ENCODE results near the gene MRTFA.
A peak's percentile ranks its signal among the peaks of the same experiment; 100 is the strongest.
"Not testable (repeated sequence)": the region's sequence is repeated elsewhere in the genome, so short reads cannot be mapped to it uniquely, and the experiment has no call there.

Gene MRTFA

DNA sequence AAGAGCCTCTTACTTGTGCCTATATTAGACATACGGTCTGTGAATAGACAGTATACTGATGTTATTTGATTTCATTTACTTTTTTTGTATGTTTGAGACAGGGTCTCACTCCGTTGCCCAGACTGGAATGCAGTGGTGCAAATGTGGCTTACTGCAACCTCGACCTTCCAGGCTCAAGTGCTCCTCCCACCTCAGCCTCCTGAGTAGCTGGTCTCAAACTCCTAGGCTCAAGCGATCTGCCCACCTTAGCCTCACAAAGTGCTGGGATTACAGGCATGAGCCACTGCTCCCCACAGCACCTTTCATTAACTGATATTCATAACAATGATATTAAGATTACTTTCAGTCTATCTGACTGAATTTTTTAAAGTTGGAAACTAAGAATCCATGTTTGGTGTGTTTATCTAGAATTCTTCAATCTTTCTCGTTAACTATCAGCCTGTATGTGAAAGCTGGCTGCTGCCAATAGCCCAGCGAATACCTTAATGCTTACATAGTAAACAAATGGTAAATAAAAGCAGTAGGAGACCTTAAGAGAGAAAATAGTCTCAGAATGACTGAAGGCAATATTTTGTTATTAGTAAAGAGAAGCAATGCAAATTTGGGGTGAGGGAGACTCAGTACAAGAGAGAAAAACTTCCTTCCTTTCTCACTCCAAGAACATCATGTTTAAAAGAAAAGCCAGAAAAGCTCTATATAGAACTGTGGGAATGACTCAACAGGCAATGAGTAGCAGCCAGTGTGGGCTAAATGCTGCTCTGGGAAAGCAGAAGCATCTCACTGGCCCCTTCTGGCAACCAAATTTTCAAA is 101.9 kb downstream of the MRTFA start:
- Histone ChIP-seq H3K4me1 (ENCODE audit: control insufficient read depth, insufficient read depth, low read length, unreplicated experiment) (peaks cover 41% of the 10 kb centered on the region), H3K27me3 (ENCODE audit: insufficient read depth, low read length) (no peaks in the 10 kb centered on the region), H3K4me3 (ENCODE audit: low read depth, low read length) (peak overlapping the region; percentile 72), H3K27ac (ENCODE audit: low read depth, low read length) (peak overlapping the region; percentile 80), H2AFZ (ENCODE audit: low read length, unreplicated experiment) (no peak overlapping the region), H3K79me2 (ENCODE audit: control insufficient read depth, insufficient read depth, low read length, unreplicated experiment) (peaks cover 33% of the 10 kb centered on the region), H3K36me3 (ENCODE audit: insufficient read depth, low read length) (no peaks in the 10 kb centered on the region)

DNA sequence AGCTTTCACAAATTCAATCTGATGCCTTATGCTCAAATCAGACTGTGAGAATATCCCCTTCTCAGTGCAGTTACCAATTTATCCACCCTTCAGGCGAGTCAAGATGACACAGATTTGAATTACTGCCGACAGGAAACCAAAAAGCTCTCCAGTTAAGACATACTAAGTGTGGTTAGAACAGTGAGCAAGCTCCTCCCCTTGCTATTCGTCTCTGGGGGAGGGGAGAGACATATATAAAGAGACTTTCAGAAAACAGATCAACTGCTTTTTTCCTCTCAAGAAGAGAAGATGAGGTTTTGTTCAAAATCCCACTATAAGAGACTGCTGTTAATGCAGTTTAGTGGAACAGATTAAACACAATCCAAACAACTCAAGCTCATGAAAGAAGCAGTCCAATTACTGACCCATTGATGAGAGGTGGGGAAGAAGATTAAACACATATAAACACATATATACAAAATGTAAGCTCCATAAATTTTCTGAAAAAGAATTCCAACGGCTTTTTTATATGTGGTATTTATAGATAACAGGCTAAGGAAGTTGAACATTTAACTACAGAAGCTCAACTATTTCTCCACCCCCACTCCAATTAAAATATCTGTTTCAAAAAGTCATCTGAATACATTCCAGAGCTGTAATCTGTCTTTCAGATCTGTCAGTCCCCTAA is 102.7 kb downstream of the MRTFA start:
- H3K27me3 ChIP-seq (ENCODE audit: insufficient read depth, low read length), result no peaks in the 10 kb centered on the region
- peak overlapping the region; percentile 72 for H3K4me3 ChIP-seq (ENCODE audit: low read depth, low read length)
- no peaks in the 10 kb centered on the region for H3K36me3 ChIP-seq (ENCODE audit: insufficient read depth, low read length)
- H3K27ac ChIP-seq (ENCODE audit: low read depth, low read length), result peak overlapping the region; percentile 80
- no peak overlapping the region for H2AFZ ChIP-seq (ENCODE audit: low read length, unreplicated experiment)
- H3K4me1 ChIP-seq (ENCODE audit: control insufficient read depth, insufficient read depth, low read length, unreplicated experiment), result peaks cover 41% of the 10 kb centered on the region
- peaks cover 35% of the 10 kb centered on the region for H3K79me2 ChIP-seq (ENCODE audit: control insufficient read depth, insufficient read depth, low read length, unreplicated experiment)

DNA sequence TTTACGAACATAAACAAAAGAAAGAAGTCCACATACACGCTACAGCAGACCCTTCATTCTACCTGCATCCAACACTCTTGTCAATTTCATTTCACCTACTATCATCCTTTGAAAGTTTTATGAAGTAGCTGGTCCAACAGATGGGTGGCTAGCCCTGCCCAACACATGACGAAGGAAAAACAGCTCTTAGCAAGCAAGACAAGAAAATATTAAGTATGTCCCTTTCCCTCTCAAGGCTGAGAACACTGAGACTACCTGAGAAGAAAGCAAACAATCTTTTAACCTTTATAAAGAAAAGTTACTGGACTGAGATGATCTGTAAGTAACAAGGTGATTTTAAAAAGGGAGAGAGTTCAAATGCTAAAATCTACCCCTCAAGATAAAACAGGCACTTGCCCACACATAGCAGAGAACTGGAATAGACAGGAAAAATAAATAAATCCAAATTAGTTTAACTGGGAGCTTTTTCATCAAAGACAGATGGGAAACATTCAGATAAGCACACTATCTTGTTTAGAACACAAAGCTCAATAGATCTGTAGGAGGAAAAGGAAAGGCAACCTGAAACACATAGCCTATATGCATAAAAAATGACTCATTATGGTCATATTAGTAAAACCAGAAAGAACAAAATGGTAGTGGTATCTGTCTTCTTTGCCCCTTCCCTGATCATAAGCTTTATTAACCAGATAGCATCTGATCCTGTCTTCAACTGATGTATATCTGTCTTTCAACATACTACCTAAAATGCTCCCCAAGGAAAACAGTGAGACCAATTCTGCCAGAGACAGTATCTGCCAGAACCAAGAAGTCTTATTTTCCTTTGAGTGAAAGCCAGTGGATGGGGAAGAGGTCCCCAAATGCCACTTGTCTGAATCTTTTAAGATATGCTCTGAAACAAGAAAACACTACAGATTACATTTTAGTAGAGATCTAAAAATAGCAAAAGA is 104.3 kb downstream of the MRTFA start:
- H3K36me3 ChIP-seq (ENCODE audit: insufficient read depth, low read length), result no peaks in the 10 kb centered on the region
- peak overlapping the region; percentile 72 for H3K4me3 ChIP-seq (ENCODE audit: low read depth, low read length)
- H3K27ac ChIP-seq (ENCODE audit: low read depth, low read length), result peak overlapping the region; percentile 80; the same call in 1 of the 2 replicates
- H2AFZ ChIP-seq (ENCODE audit: low read length, unreplicated experiment), result no peak overlapping the region
- peaks cover 35% of the 10 kb centered on the region for H3K79me2 ChIP-seq (ENCODE audit: control insufficient read depth, insufficient read depth, low read length, unreplicated experiment)
- peaks cover 49% of the 10 kb centered on the region for H3K4me1 ChIP-seq (ENCODE audit: control insufficient read depth, insufficient read depth, low read length, unreplicated experiment)
- H3K27me3 ChIP-seq (ENCODE audit: insufficient read depth, low read length), result no peaks in the 10 kb centered on the region

DNA sequence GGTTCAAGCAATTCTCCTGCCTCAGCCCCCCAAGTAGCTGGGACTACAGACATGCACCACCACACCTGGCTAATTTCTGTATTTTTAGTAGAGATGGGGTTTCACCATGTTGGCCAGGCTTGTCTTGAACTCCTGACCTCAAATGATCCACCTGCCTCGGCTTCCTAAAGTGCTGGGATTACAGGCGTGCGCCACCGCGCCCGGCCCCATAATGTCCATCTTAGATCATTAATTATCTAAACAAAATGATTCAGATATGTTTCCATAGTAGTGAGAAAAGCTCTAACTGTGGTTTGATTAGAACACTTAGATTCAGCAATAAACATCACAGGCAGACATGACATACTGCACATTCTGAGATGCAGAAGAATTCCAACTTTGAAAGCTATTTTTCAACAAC is 106.1 kb downstream of the MRTFA start:
- peaks cover 46% of the 10 kb centered on the region for H3K4me1 ChIP-seq (ENCODE audit: control insufficient read depth, insufficient read depth, low read length, unreplicated experiment)
- not testable (repeated sequence) for H3K27ac ChIP-seq (ENCODE audit: low read depth, low read length)

DNA sequence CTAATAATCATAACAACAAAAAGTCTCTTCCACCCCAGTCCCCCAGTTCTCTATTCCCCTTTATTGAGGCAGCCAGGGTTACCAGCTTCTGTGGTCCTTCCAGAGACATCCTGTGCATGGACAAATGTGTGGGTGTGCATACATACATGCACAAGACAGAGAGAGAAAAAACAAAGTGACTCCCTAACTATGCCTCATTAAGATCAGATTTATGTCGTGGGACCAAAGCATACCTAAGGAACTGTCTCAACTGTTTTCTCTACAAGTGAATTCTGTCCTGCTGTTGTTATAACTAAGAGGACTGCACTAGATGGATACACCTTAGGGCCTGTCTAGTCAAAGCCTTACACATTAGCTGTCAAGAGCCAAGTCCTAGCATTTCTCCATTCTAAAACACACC is 106.7 kb downstream of the MRTFA start:
- H2AFZ ChIP-seq (ENCODE audit: low read length, unreplicated experiment), result no peak overlapping the region

More for the DNA sequence above, 106.1 kb downstream of the MRTFA start:
- H3K4me3 ChIP-seq (ENCODE audit: low read depth, low read length); H2AFZ ChIP-seq (ENCODE audit: low read length, unreplicated experiment); H3K27me3 ChIP-seq (ENCODE audit: insufficient read depth, low read length); H3K36me3 ChIP-seq (ENCODE audit: insufficient read depth, low read length): not testable (repeated sequence)
- peaks cover 43% of the 10 kb centered on the region for H3K79me2 ChIP-seq (ENCODE audit: control insufficient read depth, insufficient read depth, low read length, unreplicated experiment)

DNA sequence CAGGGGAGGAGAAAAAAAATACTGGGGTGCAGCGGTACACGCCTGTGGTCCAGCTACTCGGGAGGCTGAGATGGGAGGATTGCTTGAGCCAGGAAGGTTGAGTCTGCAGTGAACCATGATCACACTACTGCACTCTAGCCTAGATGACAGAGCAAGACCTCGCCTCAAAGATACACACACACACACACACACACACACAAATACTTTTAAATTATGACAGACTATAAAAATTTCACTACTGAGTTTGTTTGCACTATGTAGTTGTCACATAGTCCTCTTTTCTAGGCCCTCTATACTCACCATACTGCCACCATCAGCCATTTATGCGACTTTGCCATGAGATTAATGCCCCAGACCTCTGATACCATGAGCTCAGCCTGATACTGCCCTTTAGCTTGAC is 109.6 kb downstream of the MRTFA start:
- peaks cover 24% of the 10 kb centered on the region for H3K79me2 ChIP-seq (ENCODE audit: control insufficient read depth, insufficient read depth, low read length, unreplicated experiment)
- H3K27ac ChIP-seq (ENCODE audit: low read depth, low read length), result peak overlapping the region; percentile 83; the same call in 1 of the 2 replicates
- no peaks in the 10 kb centered on the region for H3K36me3 ChIP-seq (ENCODE audit: insufficient read depth, low read length)
- H2AFZ ChIP-seq (ENCODE audit: low read length, unreplicated experiment), result no peak overlapping the region
- no peak overlapping the region for H3K4me3 ChIP-seq (ENCODE audit: low read depth, low read length)
- H3K4me1 ChIP-seq (ENCODE audit: control insufficient read depth, insufficient read depth, low read length, unreplicated experiment), result peaks cover 24% of the 10 kb centered on the region
- no peaks in the 10 kb centered on the region for H3K27me3 ChIP-seq (ENCODE audit: insufficient read depth, low read length)

More for the DNA sequence above, 106.7 kb downstream of the MRTFA start:
- H3K27me3 ChIP-seq (ENCODE audit: insufficient read depth, low read length), result no peaks in the 10 kb centered on the region
- H3K4me1 ChIP-seq (ENCODE audit: control insufficient read depth, insufficient read depth, low read length, unreplicated experiment), result peaks cover 43% of the 10 kb centered on the region
- no peaks in the 10 kb centered on the region for H3K36me3 ChIP-seq (ENCODE audit: insufficient read depth, low read length)
- no peak overlapping the region for H3K4me3 ChIP-seq (ENCODE audit: low read depth, low read length)
- H3K79me2 ChIP-seq (ENCODE audit: control insufficient read depth, insufficient read depth, low read length, unreplicated experiment), result peaks cover 43% of the 10 kb centered on the region
- H3K27ac ChIP-seq (ENCODE audit: low read depth, low read length), result no peak overlapping the region

DNA sequence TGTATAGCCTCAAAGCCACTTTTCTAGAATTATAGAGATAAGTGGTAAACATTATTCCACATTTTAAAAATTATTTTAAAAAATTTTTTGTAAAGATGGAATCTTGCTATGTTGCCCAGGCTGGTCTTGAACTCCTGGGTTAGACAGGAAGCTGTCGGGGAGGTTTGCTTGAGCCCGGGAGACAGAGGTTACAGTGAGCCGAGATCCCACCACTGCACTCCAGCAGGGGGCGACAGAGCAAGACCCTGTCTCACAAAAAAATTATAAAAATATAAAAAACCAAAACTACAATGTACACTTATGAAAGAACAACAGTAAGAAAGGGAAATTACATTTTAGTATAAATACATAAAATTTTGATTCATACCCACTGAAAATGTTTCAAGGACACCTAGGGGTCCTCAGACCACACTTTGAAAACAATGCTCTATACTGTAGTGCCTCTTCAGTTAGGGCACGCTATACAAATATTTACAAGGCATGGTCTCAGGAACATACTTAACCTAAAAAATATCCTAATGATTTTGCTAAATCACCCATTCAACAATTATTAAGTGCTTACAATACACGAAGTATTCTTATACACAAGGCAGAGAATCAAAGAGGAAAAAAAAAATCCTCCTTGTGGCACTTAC is 111.2 kb downstream of the MRTFA start:
- Histone ChIP-seq H2AFZ (ENCODE audit: low read length, unreplicated experiment) (no peak overlapping the region), H3K27ac (ENCODE audit: low read depth, low read length) (peak overlapping the region; percentile 39; the same call in 1 of the 2 replicates), H3K4me3 (ENCODE audit: low read depth, low read length) (no peak overlapping the region), H3K4me1 (ENCODE audit: control insufficient read depth, insufficient read depth, low read length, unreplicated experiment) (peaks cover 19% of the 10 kb centered on the region), H3K36me3 (ENCODE audit: insufficient read depth, low read length) (no peaks in the 10 kb centered on the region), H3K27me3 (ENCODE audit: insufficient read depth, low read length) (no peaks in the 10 kb centered on the region), H3K79me2 (ENCODE audit: control insufficient read depth, insufficient read depth, low read length, unreplicated experiment) (peaks cover 14% of the 10 kb centered on the region)

DNA sequence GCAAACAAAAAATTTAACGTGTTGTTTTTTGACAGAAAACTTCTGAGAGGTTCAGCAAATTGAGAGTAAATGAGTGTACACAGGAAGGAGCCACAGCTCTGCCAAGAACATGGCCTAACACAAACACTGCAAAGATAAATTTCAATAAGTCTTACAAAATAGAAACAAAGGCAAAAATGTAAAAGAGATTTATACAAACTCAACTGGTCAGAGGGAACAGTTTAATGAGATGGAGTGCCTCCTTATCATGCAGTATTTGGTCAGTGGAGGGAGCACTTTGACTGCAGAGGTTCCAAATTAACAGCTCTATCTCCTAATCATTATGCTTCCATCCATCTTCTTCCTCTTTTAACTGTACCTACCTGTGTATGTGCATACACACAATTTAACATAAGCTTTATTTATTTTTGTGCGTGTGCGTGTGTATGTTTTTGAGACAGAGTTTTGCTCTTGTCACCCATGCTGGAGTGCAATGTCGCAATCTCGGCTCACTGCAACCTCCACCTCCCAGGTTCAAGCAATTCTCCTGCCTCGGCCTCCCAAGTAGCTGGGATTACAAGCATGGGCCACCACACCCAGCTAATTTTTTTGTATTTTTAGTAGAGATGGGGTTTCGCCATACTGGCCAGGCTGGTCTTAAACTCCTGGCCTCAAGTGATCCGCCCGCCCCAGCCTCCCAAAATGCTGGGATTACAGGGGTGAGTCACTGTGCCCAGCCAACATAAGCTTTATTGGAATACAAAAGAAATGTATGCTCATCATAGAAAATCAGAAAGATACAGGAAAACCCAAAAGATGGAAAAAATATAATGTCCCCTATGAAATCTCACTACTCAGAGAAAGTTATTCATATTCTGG is 111.9 kb downstream of the MRTFA start:
- H3K4me3 ChIP-seq (ENCODE audit: low read depth, low read length), result no peak overlapping the region
- no peak overlapping the region for H2AFZ ChIP-seq (ENCODE audit: low read length, unreplicated experiment)
- peak overlapping the region; percentile 44 for H3K27ac ChIP-seq (ENCODE audit: low read depth, low read length)
- H3K79me2 ChIP-seq (ENCODE audit: control insufficient read depth, insufficient read depth, low read length, unreplicated experiment), result peaks cover 15% of the 10 kb centered on the region
- peaks cover 25% of the 10 kb centered on the region for H3K4me1 ChIP-seq (ENCODE audit: control insufficient read depth, insufficient read depth, low read length, unreplicated experiment)
- no peaks in the 10 kb centered on the region for H3K36me3 ChIP-seq (ENCODE audit: insufficient read depth, low read length)
- no peaks in the 10 kb centered on the region for H3K27me3 ChIP-seq (ENCODE audit: insufficient read depth, low read length)

DNA sequence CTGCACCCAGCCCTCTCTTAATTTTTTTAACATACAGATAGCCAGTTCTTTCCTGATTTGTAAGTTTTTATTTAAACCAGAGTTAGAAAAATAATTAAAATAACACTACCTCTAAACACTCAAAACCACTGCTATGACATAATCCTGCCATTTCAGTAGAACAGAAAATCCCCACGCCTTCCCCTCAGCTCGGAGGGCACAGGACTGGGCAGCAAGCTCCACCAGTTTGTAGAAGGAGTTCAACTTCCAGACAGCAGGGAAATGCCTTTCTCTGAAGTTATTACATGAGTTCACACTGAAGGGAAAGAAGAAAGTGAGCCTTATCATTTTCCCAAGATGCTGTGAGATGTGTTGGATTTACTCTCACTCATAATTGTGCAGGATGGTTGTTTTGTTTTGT is 114.4 kb downstream of the MRTFA start:
- Histone ChIP-seq H3K36me3 (ENCODE audit: insufficient read depth, low read length) (no peaks in the 10 kb centered on the region), H3K4me3 (ENCODE audit: low read depth, low read length) (no peak overlapping the region), H3K4me1 (ENCODE audit: control insufficient read depth, insufficient read depth, low read length, unreplicated experiment) (peaks cover 21% of the 10 kb centered on the region), H2AFZ (ENCODE audit: low read length, unreplicated experiment) (no peak overlapping the region), H3K27ac (ENCODE audit: low read depth, low read length) (no peak overlapping the region), H3K79me2 (ENCODE audit: control insufficient read depth, insufficient read depth, low read length, unreplicated experiment) (peaks cover 12% of the 10 kb centered on the region), H3K27me3 (ENCODE audit: insufficient read depth, low read length) (no peaks in the 10 kb centered on the region)

Measured in ACC112 (cell line).